Lower leg skin (tissue), 4 donors: ENCODE measurements around the gene RPS6KL1. TPM values are rescaled to one million over a fixed set of nuclear protein-coding genes. Genes with fewer than 3 reads are reported as not detected.

Source experiments
- DNase-seq, 2 donors: peaks; one replicate each; pipeline ENCODE4 v3.0.0-alpha.2; 2019; ENCODE audit warnings: low spot score in 2 of 2
- H3K4me3 ChIP-seq: fragments of 200-600 bp; sonication (generic); 2 replicates; pipeline ENCODE4 v1.5.1; 2017; ENCODE audit warnings: mild to moderate bottlenecking, low read depth; ENCODE audit not compliant: poor library complexity, severe bottlenecking
- POLR2A ChIP-seq, 2 donors: fragments of 450-650 bp; IDR thresholded peaks; one replicate each; pipeline ENCODE4 v1.6.1; 2016 to 2017; ENCODE audit warnings: antibody characterized with exemption in 2 of 2, mild to moderate bottlenecking in 1 of 2, moderate library complexity in 1 of 2
- WGBS, 2 donors: methylation state at CpG; one replicate each; pipeline ENCODE4 v1.1.5; 2018; 5-methylcytosine and 5-hydroxymethylcytosine counted together
- intact Hi-C: fragments of 100-400 bp; cut with DNase I; formaldehyde crosslinking; loops from one replicate; pipeline ENCODE4 v1.15.0; 2023; ENCODE audit warnings: low total_unique reads
- total RNA-seq, 4 donors: library from RNA; depleted of rRNA; stranded (reverse); fragments of >200 nt; gene quantifications; one replicate each; pipeline ENCODE4 v1.1.0, GENCODE V29; 2016
- TF ChIP-seq, protein P1 (sequence below), 3 donors: fragments of 450-650 bp; IDR thresholded peaks; one replicate each; pipeline ENCODE4 v1.5.1; 2016; ENCODE audit warnings: antibody characterized with exemption in 3 of 3, mild to moderate bottlenecking in 3 of 3, moderate library complexity in 2 of 3

Gene RPS6KL1
- total RNA-seq, 4 donors from 2014 or later, result 0.38 to 3.7 (median 2.1) TPM

- intact Hi-C loops, result no loop called here
- TF ChIP-seq POLR2A (IDR thresholded peaks at IDR 0.05), result no peak
- TF ChIP-seq, protein P1, sequence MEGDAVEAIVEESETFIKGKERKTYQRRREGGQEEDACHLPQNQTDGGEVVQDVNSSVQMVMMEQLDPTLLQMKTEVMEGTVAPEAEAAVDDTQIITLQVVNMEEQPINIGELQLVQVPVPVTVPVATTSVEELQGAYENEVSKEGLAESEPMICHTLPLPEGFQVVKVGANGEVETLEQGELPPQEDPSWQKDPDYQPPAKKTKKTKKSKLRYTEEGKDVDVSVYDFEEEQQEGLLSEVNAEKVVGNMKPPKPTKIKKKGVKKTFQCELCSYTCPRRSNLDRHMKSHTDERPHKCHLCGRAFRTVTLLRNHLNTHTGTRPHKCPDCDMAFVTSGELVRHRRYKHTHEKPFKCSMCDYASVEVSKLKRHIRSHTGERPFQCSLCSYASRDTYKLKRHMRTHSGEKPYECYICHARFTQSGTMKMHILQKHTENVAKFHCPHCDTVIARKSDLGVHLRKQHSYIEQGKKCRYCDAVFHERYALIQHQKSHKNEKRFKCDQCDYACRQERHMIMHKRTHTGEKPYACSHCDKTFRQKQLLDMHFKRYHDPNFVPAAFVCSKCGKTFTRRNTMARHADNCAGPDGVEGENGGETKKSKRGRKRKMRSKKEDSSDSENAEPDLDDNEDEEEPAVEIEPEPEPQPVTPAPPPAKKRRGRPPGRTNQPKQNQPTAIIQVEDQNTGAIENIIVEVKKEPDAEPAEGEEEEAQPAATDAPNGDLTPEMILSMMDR (IDR thresholded peaks at IDR 0.05), result no peak
- H3K4me3 ChIP-seq, result no peak overlapping the region
- DNase-seq, result no peak
- WGBS, 2 donors, result 92 to 95% methylated on average over 8 of the region's 8 CpGs
These were observed 54.3 kb downstream of the RPS6KL1 start for GRCh38 chr14:74868739-74869138.

- TF ChIP-seq, protein P1 (IDR thresholded peaks at IDR 0.05), result no peak
- no peak for TF ChIP-seq POLR2A (IDR thresholded peaks at IDR 0.05)
- 37 to 38% methylated on average over 5 of the region's 5 CpGs for WGBS, 2 donors
- intact Hi-C loops, result no loop called here
- no peak overlapping the region for H3K4me3 ChIP-seq
- peak; percentile 41 to 87 for DNase-seq
These were observed 55.4 kb downstream of the RPS6KL1 start for GRCh38 chr14:74867673-74868072.

- no peak for DNase-seq
These were observed 56.2 kb downstream of the RPS6KL1 start for GRCh38 chr14:74866708-74867389.

GRCh38 chr14:74865156-74865555 lies 57.9 kb downstream of the RPS6KL1 start:
- intact Hi-C loops, result no loop called here
- H3K4me3 ChIP-seq, result no peak overlapping the region
- 89 to 98% methylated on average over 5 of the region's 5 CpGs for WGBS, 2 donors
- TF ChIP-seq, protein P1 (IDR thresholded peaks at IDR 0.05), result no peak
- no peak for TF ChIP-seq POLR2A (IDR thresholded peaks at IDR 0.05)
- no peak for DNase-seq

More at GRCh38 chr14:74866708-74867389, 56.2 kb downstream of the RPS6KL1 start:
- intact Hi-C loops, result no loop called here
- 80 to 87% methylated on average over 3 of the region's 3 CpGs for WGBS, 2 donors
- TF ChIP-seq, protein P1 (IDR thresholded peaks at IDR 0.05), result no peak
- no peak for TF ChIP-seq POLR2A (IDR thresholded peaks at IDR 0.05)
- H3K4me3 ChIP-seq, result no peak overlapping the region

DNA sequence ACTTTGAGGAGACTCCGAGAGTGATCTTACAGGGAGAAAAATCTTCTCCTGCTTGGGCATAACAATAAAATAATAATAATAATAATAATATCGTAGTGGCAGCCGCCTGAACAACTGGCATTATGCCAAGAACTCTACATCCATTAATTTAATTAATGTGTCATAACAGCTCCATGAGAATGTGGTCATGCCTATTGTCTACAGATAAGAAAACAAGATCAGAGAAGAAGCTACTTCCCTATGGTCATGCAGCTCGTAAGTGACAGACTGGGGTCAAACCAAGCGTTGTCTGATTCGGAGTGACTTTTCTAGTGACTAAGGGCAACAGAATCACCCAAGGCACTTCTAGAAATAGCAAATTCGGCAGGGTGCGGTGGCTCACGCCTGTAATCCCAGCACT lies 58.9 kb downstream of the RPS6KL1 start:
- intact Hi-C loops, result loop anchor here (5.0 kb wide), 1 partner anchor 43 kb away; no protein-coding TSS in a partner anchor
- TF ChIP-seq POLR2A (IDR thresholded peaks at IDR 0.05), result no peak
- TF ChIP-seq, protein P1 (IDR thresholded peaks at IDR 0.05), result no peak
- WGBS, 2 donors, result 80 to 88% methylated on average over 9 of the region's 9 CpGs
- no peak for DNase-seq
- no peak overlapping the region for H3K4me3 ChIP-seq
